A549 (cell line): ENCODE results near the gene TTC1. TPM values are rescaled to one million over a fixed set of nuclear protein-coding genes. Genes with fewer than 3 reads are reported as not detected.
"Not testable (repeated sequence)": the region's sequence is repeated elsewhere in the genome, so short reads cannot be mapped to it uniquely, and the experiment has no call there.

Experiments used
- ATAC-seq, 2 experiments: fragments of 200-7000 bp in 1 of 2; fragments of >200 bp in 1 of 2; cut with Nextera tagmentation in 1 of 2; cut with Tn5 transposase in 1 of 2; 3 replicates each; pipeline versions ENCODE4 v1.8.0 to v1.9.1; 2018 to 2020; ENCODE audit warnings: mild to moderate bottlenecking in 1 of 2, moderate library complexity in 1 of 2
- CTCF ChIA-PET: fragments of 300-600 bp; sonication (Branson Sonifier 250); formaldehyde crosslinking; extraction: SDS; loops from one replicate; lab custom pipeline; 2021; ENCODE audit warnings: antibody characterized with exemption, inconsistent platforms; lab: Yijun Ruan, JAX
- POLR2A ChIA-PET: fragments of 350-600 bp; formaldehyde crosslinking; extraction: SDS; loops from one replicate; lab custom pipeline; 2021; ENCODE audit warnings: antibody characterized with exemption, inconsistent platforms; lab: Yijun Ruan, JAX
- DNase-seq, 2 experiments: peaks; one replicate each; pipeline versions ENCODE4 v3.0.0 to v3.0.0-alpha.2; 2011 to 2016; ENCODE audit warnings: low read depth in 1 of 2, low spot score in 1 of 2
- FAIRE-seq: peaks from 2 replicates; lab custom pipeline; 2011; peaks lifted over from hg19 to GRCh38; lab: Jason Lieb, UNC
- H3K27ac ChIP-seq, 2 experiments: fragments of >200 bp; sonication (Bioruptor Twin); formaldehyde crosslinking; 3 replicates each; pipeline ENCODE4 v1.5.1; 2016 to 2017
- H3K4me1 ChIP-seq: fragments of >200 bp; sonication (Bioruptor Twin); formaldehyde crosslinking; 3 replicates; pipeline ENCODE4 v1.6.1; 2016
- H3K4me2 ChIP-seq: fragments of >200 bp; sonication (Bioruptor Twin); formaldehyde crosslinking; 3 replicates; pipeline ENCODE4 v1.6.1; 2016
- H3K4me3 ChIP-seq: fragments of >200 bp; sonication (Bioruptor Twin); formaldehyde crosslinking; 3 replicates; pipeline ENCODE4 v1.5.1; 2016
- H3K9me3 ChIP-seq: fragments of >200 bp; sonication (Bioruptor Twin); formaldehyde crosslinking; 3 replicates; pipeline ENCODE4 v1.6.1; 2016
- BHLHE40 ChIP-seq: IDR thresholded peaks from 2 replicates; pipeline ENCODE4 v1.6.1; 2012; ENCODE audit warnings: low read depth, low read length, inconsistent platforms
- CBX8 ChIP-seq: fragments of 200-600 bp; sonication (generic); IDR thresholded peaks from 2 replicates; pipeline ENCODE4 v1.6.1; 2016
- CHD2 ChIP-seq: fragments of 150-350 bp; IDR thresholded peaks from 2 replicates; pipeline ENCODE4 v1.6.1; 2014; ENCODE audit warnings: low read length; ENCODE audit not compliant: partially characterized antibody
- E2F6 ChIP-seq: IDR thresholded peaks from 2 replicates; pipeline ENCODE4 v1.6.1; 2012; ENCODE audit warnings: low read depth, borderline replicate concordance
- EP300 ChIP-seq, 2 experiments: fragments of >200 bp; sonication (Bioruptor Twin); formaldehyde crosslinking; IDR thresholded peaks; 2 replicates in 1 of 2; 3 replicates in 1 of 2; pipeline ENCODE4 v1.6.1; 2016 to 2017
- ESRRA ChIP-seq: fragments of 150-350 bp; IDR thresholded peaks from 2 replicates; pipeline ENCODE4 v1.6.1; 2014; ENCODE audit warnings: mild to moderate bottlenecking, low read length, borderline replicate concordance
- FOSB ChIP-seq: fragments of 250-450 bp; sonication (Bioruptor Pico); IDR thresholded peaks from 2 replicates; pipeline ENCODE4 v1.5.0; 2020; ENCODE audit warnings: mild to moderate bottlenecking, moderate library complexity
- FOSL2 ChIP-seq, 2 experiments: fragments of 450-650 bp in 1 of 2; fragments of >200 bp in 1 of 2; sonication (Bioruptor Twin) in 1 of 2; formaldehyde crosslinking; IDR thresholded peaks; 2 replicates each; pipeline versions ENCODE4 v1.5.0 to v1.6.1; 2016 to 2020; ENCODE audit warnings: mild to moderate bottlenecking in 1 of 2, moderate library complexity in 1 of 2
- GATA3 ChIP-seq: IDR thresholded peaks from 2 replicates; pipeline ENCODE4 v1.6.1; 2012; ENCODE audit warnings: borderline replicate concordance
- HDAC2 ChIP-seq: fragments of 200-600 bp; sonication (generic); IDR thresholded peaks from 2 replicates; pipeline ENCODE4 v1.6.1; 2016
- HES2 ChIP-seq: fragments of >200 bp; sonication (Bioruptor Twin); formaldehyde crosslinking; IDR thresholded peaks from 2 replicates; pipeline ENCODE4 v1.6.1; 2016
- HMGXB4 ChIP-seq: fragments of 250-450 bp; sonication (Bioruptor Pico); IDR thresholded peaks from 2 replicates; pipeline ENCODE4 v1.5.0; 2021; ENCODE audit warnings: mild to moderate bottlenecking, moderate library complexity, borderline replicate concordance
- JUNB ChIP-seq: fragments of >200 bp; sonication (Bioruptor Twin); formaldehyde crosslinking; IDR thresholded peaks from 2 replicates; pipeline ENCODE4 v1.6.1; 2016
- KDM5A ChIP-seq: fragments of 200-600 bp; sonication (generic); IDR thresholded peaks from 2 replicates; pipeline ENCODE4 v1.6.1; 2016; ENCODE audit warnings: antibody characterized with exemption, mild to moderate bottlenecking
- MAFK ChIP-seq: fragments of 450-650 bp; IDR thresholded peaks from 2 replicates; pipeline ENCODE4 v1.6.1; 2014; ENCODE audit not compliant: partially characterized antibody
- MYC ChIP-seq: IDR thresholded peaks from 2 replicates; pipeline ENCODE4 v1.6.1; 2012; ENCODE audit warnings: mild to moderate bottlenecking, inconsistent platforms, low read length, improper control_type of control experiment, borderline replicate concordance
- PHF8 ChIP-seq: fragments of 200-600 bp; sonication (generic); IDR thresholded peaks from 2 replicates; pipeline ENCODE4 v1.6.1; 2016; ENCODE audit warnings: low read depth, mild to moderate bottlenecking, antibody characterized with exemption, moderate library complexity, borderline replicate concordance
- RAD21 ChIP-seq, 2 experiments: fragments of >200 bp in 1 of 2; sonication (Bioruptor Twin) in 1 of 2; formaldehyde crosslinking in 1 of 2; IDR thresholded peaks in 1 of 2; conservative IDR thresholded peaks in 1 of 2; 2 replicates in 1 of 2; 3 replicates in 1 of 2; pipeline ENCODE4 v1.6.1; 2012 to 2018; ENCODE audit warnings: inconsistent platforms in 1 of 2
- RCOR1 ChIP-seq: fragments of 150-350 bp; IDR thresholded peaks from 2 replicates; pipeline ENCODE4 v1.6.1; 2014; ENCODE audit warnings: antibody characterized with exemption, low read length, low read depth
- REST ChIP-seq: fragments of 200-600 bp; sonication (generic); IDR thresholded peaks from 2 replicates; pipeline ENCODE4 v1.6.1; 2016; ENCODE audit warnings: antibody characterized with exemption, mild to moderate bottlenecking, moderate library complexity
- SMC3 ChIP-seq: fragments of >200 bp; sonication (Bioruptor Twin); formaldehyde crosslinking; IDR thresholded peaks from 3 replicates; pipeline ENCODE4 v1.6.1; 2018; ENCODE audit warnings: inconsistent platforms
- ZFP36 ChIP-seq: fragments of 450-650 bp; IDR thresholded peaks from 2 replicates; pipeline ENCODE4 v1.6.1; 2014; ENCODE audit warnings: borderline replicate concordance; ENCODE audit not compliant: partially characterized antibody
- ZNF302 ChIP-seq: fragments of 250-450 bp; sonication (Bioruptor Pico); IDR thresholded peaks from 2 replicates; pipeline ENCODE4 v1.9.0; 2021; ENCODE audit warnings: inconsistent platforms, mild to moderate bottlenecking, moderate library complexity
- ZSCAN20 ChIP-seq: fragments of 250-450 bp; sonication (Bioruptor Pico); IDR thresholded peaks from 2 replicates; pipeline ENCODE4 v1.8.0; 2022; ENCODE audit warnings: mild to moderate bottlenecking, moderate library complexity
- WGBS: methylation state at CpG from one replicate; pipeline ENCODE4 v1.1.6; 2017; ENCODE audit errors: missing lambda C conversion rate; 5-methylcytosine and 5-hydroxymethylcytosine counted together
- polyA plus RNA-seq, 4 experiments: library from polyadenylated mRNA; depleted of rRNA in 3 of 4; stranded (reverse); fragments of >200 nt; fragmentation: RNase III in 1 of 4; extraction: RNeasy Plus Mini Kit Qiagen cat#74134 plus additional on column Dnase treatment in 1 of 4; gene quantifications; 2 replicates in 3 of 4; 3 replicates in 1 of 4; pipeline ENCODE4 v1.2.3, GENCODE V29; 2011 to 2017
- TF ChIP-seq, protein P1 (sequence below): fragments of 450-650 bp; IDR thresholded peaks from 2 replicates; pipeline ENCODE4 v1.6.1; 2014; ENCODE audit warnings: antibody characterized with exemption
- TF ChIP-seq, protein P2 (sequence below): fragments of >200 bp; sonication (Bioruptor Twin); formaldehyde crosslinking; IDR thresholded peaks from 3 replicates; pipeline ENCODE4 v1.6.1; 2016

Gene TTC1
- polyA plus RNA-seq, 2 of the 4 experiments (the other 2 are of a cell fraction), result 64.9 to 79.7 TPM

GRCh38 chr5:160064995-160065614 is 56.2 kb downstream of the TTC1 start:
- H3K9me3 ChIP-seq, result no peaks in the 10 kb centered on the region
- H3K4me1 ChIP-seq, result no peaks in the 10 kb centered on the region
- ChIA-PET CTCF (interaction anchor here (1.3 to 3.4 kb wide), 4 partner anchors 10 to 43 kb away, joined by 4 to 11 read pairs (median 7); no protein-coding TSS in a partner anchor), POLR2A (no interaction called here)
- FAIRE-seq (no peak), DNase-seq (no peak)
- 91% methylated on average over 9 of the region's 9 CpGs for WGBS
- H3K27ac ChIP-seq, result no peak overlapping the region
- TF ChIP-seq MYC (no peak), ESRRA (no peak), HES2 (no peak), MAFK (no peak), ZFP36 (no peak), JUNB (no peak), FOSB (no peak), RAD21 (conservative IDR thresholded peaks at IDR 0.05 in 1 of 2, IDR thresholded peaks at IDR 0.05 in 1 of 2) (no peak), CBX8 (no peak), HMGXB4 (CRISPR knock-in tag) (no peak), ZSCAN20 (CRISPR knock-in tag) (no peak), HDAC2 (no peak), SMC3 (no peak), EP300 (IDR thresholded peaks at IDR 0.05) (no peak), FOSL2 (IDR thresholded peaks at IDR 0.05) (no peak), FOSL2 (CRISPR knock-in tag; IDR thresholded peaks at IDR 0.05) (no peak), ZNF302 (CRISPR knock-in tag) (no peak), GATA3 (no peak), PHF8 (no peak)
- TF ChIP-seq, protein P1, sequence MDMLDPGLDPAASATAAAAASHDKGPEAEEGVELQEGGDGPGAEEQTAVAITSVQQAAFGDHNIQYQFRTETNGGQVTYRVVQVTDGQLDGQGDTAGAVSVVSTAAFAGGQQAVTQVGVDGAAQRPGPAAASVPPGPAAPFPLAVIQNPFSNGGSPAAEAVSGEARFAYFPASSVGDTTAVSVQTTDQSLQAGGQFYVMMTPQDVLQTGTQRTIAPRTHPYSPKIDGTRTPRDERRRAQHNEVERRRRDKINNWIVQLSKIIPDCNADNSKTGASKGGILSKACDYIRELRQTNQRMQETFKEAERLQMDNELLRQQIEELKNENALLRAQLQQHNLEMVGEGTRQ, result no peak
- TF ChIP-seq, all 56 proteins: peak for 0
- H3K4me3 ChIP-seq, result no peak overlapping the region
- no peak for ATAC-seq
- H3K4me2 ChIP-seq, result no peak overlapping the region

- H3K4me3 ChIP-seq, H3K4me1 ChIP-seq, DNase-seq, POLR2A ChIA-PET, H3K4me2 ChIP-seq, H3K27ac ChIP-seq, H3K9me3 ChIP-seq, ATAC-seq, FAIRE-seq: not testable (repeated sequence)
- WGBS, result 94% methylated on average over 5 of the region's 5 CpGs
- CTCF ChIA-PET, result interaction anchor here (0.6 to 4.1 kb wide), 4 partner anchors 11 to 276 kb away, joined by 4 to 23 read pairs (median 8); no protein-coding TSS in a partner anchor
Observed at GRCh38 chr5:160069120-160069519, 60.2 kb downstream of the TTC1 start.

- no peak overlapping the region for H3K27ac ChIP-seq
- ChIA-PET POLR2A (interaction anchor here (0.8 kb wide), 1 partner anchor 10 kb away, joined by 3 read pairs; no protein-coding TSS in a partner anchor), CTCF (interaction anchor here (1.2 to 4.1 kb wide), 3 partner anchors 9 to 274 kb away, joined by 4 to 24 read pairs (median 12); no protein-coding TSS in a partner anchor)
- no peak overlapping the region for H3K4me3 ChIP-seq
- H3K4me1 ChIP-seq, result no peaks in the 10 kb centered on the region
- H3K9me3 ChIP-seq, result no peaks in the 10 kb centered on the region
- FAIRE-seq (no peak), DNase-seq (no peak), ATAC-seq (no peak)
- 88% methylated on average over 8 of the region's 8 CpGs for WGBS
- no peak overlapping the region for H3K4me2 ChIP-seq
- TF ChIP-seq ZSCAN20 (CRISPR knock-in tag), result no peak
- no peak for TF ChIP-seq CHD2
- no peak for TF ChIP-seq KDM5A
- TF ChIP-seq E2F6, result no peak
- TF ChIP-seq, protein P2, sequence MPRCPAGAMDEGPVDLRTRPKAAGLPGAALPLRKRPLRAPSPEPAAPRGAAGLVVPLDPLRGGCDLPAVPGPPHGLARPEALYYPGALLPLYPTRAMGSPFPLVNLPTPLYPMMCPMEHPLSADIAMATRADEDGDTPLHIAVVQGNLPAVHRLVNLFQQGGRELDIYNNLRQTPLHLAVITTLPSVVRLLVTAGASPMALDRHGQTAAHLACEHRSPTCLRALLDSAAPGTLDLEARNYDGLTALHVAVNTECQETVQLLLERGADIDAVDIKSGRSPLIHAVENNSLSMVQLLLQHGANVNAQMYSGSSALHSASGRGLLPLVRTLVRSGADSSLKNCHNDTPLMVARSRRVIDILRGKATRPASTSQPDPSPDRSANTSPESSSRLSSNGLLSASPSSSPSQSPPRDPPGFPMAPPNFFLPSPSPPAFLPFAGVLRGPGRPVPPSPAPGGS, result no peak
- TF ChIP-seq RCOR1, result no peak
- TF ChIP-seq BHLHE40, result no peak
- no peak for TF ChIP-seq REST
- no peak for TF ChIP-seq HDAC2
Observed at GRCh38 chr5:160071516-160071915, 62.6 kb downstream of the TTC1 start.
